Measurements from ENCODE around the gene SYNGR3. TPM values are rescaled to one million over a fixed set of nuclear protein-coding genes. Genes with fewer than 3 reads are reported as not detected.

Gene SYNGR3
- total RNA-seq, 4 donors from 2014 or later: 0.38 to 1.0 (median 1.0) TPM; not detected in 1

DNA sequence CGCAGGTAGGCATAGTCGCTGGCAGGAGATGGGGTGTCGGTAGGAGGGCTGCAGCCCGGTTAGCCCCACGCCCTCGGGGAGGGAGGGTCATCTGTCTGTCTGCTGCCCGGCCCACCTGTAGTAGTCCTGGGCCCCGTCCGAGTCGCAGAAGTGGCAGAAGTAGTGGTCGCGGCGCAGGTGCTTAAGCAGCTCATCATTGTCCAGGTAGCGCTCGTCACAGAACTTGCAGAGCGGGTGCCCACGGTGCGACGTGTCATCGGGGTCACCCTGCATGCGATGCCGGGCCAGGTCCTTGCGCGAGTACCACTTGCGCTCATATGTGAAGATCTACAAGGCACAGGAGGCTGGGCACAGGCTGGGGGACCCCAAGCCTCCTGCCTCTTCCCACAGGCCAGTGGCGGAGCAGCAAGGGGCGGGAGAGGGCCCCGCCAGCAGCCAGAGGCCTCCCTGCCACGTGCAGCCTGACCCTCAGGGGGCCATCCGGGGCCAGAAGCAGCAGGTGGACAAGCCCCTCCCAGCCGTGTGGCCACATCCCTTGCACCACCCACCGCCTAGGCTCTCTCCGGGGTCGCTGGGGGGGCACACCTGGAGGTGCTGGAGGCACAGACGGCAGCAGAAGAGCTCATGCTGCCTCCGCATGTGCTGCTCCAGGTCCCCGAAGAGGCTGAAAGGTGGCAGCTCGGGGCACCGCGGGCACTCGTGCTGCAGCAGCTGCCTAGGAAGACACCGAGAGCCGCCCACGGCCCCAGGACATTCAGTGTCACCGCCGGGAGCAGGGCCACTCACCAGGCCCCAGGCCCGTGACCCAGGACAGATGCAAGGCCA lies 12.8 kb downstream of the SYNGR3 start:
- DNase-seq: no peak
- intact Hi-C loops (cut with DNase I): no loop called here
- WGBS, 2 donors: 100% methylated on average over 3 of the region's 47 CpGs
- H3K27me3 ChIP-seq: no peaks in the 10 kb centered on the region
- TF ChIP-seq, protein P1, sequence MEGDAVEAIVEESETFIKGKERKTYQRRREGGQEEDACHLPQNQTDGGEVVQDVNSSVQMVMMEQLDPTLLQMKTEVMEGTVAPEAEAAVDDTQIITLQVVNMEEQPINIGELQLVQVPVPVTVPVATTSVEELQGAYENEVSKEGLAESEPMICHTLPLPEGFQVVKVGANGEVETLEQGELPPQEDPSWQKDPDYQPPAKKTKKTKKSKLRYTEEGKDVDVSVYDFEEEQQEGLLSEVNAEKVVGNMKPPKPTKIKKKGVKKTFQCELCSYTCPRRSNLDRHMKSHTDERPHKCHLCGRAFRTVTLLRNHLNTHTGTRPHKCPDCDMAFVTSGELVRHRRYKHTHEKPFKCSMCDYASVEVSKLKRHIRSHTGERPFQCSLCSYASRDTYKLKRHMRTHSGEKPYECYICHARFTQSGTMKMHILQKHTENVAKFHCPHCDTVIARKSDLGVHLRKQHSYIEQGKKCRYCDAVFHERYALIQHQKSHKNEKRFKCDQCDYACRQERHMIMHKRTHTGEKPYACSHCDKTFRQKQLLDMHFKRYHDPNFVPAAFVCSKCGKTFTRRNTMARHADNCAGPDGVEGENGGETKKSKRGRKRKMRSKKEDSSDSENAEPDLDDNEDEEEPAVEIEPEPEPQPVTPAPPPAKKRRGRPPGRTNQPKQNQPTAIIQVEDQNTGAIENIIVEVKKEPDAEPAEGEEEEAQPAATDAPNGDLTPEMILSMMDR (IDR thresholded peaks at IDR 0.05): no peak
- no peak for TF ChIP-seq POLR2A (IDR thresholded peaks at IDR 0.05)
- H3K4me1 ChIP-seq: peaks cover 25 to 55% (median 40%) of the 10 kb centered on the region in 3 donors
- H3K9me3 ChIP-seq: no peaks in the 10 kb centered on the region
- peaks cover 47 to 71% (median 51%) of the 10 kb centered on the region in 3 donors for H3K36me3 ChIP-seq
- H3K4me3 ChIP-seq: no peak overlapping the region
- H3K27ac ChIP-seq: no peak overlapping the region

DNA sequence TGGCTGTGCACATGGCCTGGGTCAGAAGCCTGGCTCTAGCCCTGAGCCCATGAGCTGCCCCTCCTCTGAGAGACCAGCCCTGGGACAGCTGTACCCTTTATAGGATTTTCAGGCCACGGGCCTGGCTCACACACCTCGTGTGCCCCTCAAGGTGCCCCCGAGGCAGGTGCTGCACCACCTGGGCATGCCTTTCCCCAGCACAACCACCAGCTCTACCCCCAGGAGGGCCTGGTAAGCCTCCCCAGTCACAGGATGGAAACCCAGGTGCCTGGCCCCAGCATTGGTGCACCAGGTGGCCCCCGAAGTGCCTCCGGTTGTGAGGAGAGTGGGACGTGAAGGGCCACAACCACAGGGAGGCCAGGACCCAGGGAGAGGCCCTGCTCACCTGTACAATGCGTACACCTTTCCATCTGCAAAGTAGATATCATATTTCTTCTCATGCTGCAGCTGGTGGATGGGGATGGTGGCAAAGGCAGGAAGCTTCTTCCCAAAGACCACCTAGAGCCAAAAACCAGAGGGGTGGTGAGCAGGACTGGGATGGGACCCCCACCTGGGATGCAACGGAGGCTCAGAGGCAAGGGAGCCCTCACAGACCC lies 13.6 kb downstream of the SYNGR3 start:
- no peak for DNase-seq
- intact Hi-C loops (cut with DNase I): no loop called here
- Histone ChIP-seq H3K4me1 (peaks cover 32 to 55% (median 42%) of the 10 kb centered on the region in 3 donors), H3K27ac (peak overlapping the region in 1 of 4 donors; percentile 40), H3K27me3 (no peaks in the 10 kb centered on the region), H3K4me3 (peak overlapping the region in 1 of 4 donors; percentile 49), H3K9me3 (no peaks in the 10 kb centered on the region), H3K36me3 (peaks cover 41 to 64% (median 46%) of the 10 kb centered on the region in 3 donors)
- TF ChIP-seq, protein P1 (IDR thresholded peaks at IDR 0.05): no peak
- no peak for TF ChIP-seq POLR2A (IDR thresholded peaks at IDR 0.05)
- 89 to 100% methylated on average over 1 to 4 of the region's 8 CpGs for WGBS, 2 donors

DNA sequence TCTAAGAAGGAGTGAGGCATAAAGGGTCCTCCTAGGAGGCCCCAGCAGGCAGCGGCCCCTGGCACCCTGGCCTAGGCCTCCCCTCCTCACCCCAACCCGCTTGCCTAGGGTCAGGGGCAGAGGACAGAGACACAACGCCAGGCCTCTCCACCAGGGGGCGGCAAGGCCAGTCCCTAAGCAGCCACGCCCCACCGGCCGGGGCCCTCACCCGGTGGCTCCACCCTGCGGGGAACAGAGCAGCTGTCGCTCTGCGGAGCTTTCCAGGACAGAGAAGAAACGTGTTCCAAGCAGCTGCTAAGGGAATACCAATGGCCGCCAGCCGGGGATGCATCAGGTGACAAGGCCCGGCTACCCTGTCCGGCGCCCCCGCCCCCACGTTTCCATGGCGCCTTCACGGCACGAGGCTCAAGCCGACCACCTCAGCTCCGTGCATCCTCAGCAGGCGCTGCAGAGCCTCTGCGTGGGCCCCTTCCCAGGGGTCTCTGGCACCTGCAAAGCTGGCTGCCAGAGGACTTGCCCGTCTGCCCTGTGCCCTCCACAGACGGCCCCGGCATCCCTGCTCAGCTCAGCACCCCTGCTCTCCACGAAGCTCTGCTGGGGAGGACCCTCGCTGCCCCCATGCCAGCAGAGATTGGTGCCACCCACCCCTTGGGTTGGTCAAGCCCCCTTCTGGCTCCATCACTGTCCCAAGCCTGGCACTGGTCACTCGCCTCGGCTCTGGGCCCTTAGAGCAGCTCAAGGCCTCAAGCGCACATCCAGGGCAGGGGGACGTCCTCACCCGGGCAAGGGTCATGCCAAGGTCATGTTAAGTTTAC lies 14.3 kb downstream of the SYNGR3 start:
- peaks cover 34 to 57% (median 39%) of the 10 kb centered on the region in 3 donors for H3K36me3 ChIP-seq
- peak overlapping the region in 2 of 4 donors; percentile 16 to 49 for H3K4me3 ChIP-seq
- H3K4me1 ChIP-seq: peaks cover 37 to 59% (median 48%) of the 10 kb centered on the region in 3 donors
- H3K27me3 ChIP-seq: no peaks in the 10 kb centered on the region
- peak; percentile 49 for DNase-seq
- peak overlapping the region in 1 of 4 donors; percentile 40 for H3K27ac ChIP-seq
- H3K9me3 ChIP-seq: no peaks in the 10 kb centered on the region
- WGBS, 2 donors: 42% methylated on average over 2 of the region's 36 CpGs; no CpG with 5 or more reads in 1 of the 2 donors
- intact Hi-C loops (cut with DNase I): no loop called here
- TF ChIP-seq, protein P1 (IDR thresholded peaks at IDR 0.05): peak; percentile 83 to 97 (median 94)
- TF ChIP-seq POLR2A (IDR thresholded peaks at IDR 0.05): no peak

DNA sequence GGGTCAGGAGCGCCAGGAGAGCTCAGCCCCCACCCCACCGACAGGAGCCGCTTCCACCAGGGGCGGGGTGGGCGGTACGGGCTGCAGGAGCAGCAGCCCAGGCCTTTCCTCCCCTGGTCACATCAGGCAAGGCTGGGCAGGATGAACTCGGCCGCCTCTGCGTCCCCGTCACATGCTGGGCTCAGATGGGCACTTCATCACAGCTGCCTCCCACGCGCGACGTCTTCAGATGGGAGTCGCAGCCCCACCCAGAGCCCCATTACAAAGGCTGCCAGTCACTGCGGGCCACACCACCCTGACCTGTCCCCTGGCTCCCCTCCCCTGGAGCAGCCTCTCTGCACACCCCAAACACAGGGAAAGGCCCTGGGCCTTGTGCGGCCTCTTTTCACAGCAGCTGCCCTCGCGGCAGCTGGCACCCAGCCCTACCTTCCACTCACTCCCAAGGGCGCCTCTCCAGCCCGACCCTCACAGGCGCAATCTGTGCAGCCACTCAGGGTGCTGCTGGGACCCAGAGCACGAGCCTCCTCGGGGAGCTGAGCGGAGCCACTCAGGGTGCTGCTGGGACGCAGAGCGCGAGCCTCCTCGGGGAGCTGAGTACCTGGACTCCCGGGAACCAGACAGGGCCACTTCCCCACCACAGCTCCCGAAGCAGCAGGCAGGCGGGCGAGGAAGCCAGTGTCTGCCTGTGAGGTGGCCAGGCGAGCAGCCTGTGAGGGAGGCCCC lies 15.2 kb downstream of the SYNGR3 start:
- 53 to 65% methylated on average over 3 to 9 of the region's 34 CpGs for WGBS, 2 donors
- Histone ChIP-seq H3K27ac (no peak overlapping the region), H3K4me1 (peaks cover 37 to 63% (median 48%) of the 10 kb centered on the region in 3 donors), H3K36me3 (peaks cover 25 to 48% (median 32%) of the 10 kb centered on the region in 3 donors), H3K4me3 (no peak overlapping the region), H3K27me3 (no peaks in the 10 kb centered on the region), H3K9me3 (no peaks in the 10 kb centered on the region)
- no peak for DNase-seq
- TF ChIP-seq POLR2A (IDR thresholded peaks at IDR 0.05): no peak
- TF ChIP-seq, protein P1 (IDR thresholded peaks at IDR 0.05): no peak
- intact Hi-C loops (cut with DNase I): no loop called here

All from esophagus squamous epithelium (tissue), 5 donors.